ENCODE data around the gene ZBTB20. TPM values are rescaled to one million over a fixed set of nuclear protein-coding genes. Genes with fewer than 3 reads are reported as not detected.

The ZBTB20 gene
- total RNA-seq, 1 donor from 2014 or later, result 21.4 TPM

DNA sequence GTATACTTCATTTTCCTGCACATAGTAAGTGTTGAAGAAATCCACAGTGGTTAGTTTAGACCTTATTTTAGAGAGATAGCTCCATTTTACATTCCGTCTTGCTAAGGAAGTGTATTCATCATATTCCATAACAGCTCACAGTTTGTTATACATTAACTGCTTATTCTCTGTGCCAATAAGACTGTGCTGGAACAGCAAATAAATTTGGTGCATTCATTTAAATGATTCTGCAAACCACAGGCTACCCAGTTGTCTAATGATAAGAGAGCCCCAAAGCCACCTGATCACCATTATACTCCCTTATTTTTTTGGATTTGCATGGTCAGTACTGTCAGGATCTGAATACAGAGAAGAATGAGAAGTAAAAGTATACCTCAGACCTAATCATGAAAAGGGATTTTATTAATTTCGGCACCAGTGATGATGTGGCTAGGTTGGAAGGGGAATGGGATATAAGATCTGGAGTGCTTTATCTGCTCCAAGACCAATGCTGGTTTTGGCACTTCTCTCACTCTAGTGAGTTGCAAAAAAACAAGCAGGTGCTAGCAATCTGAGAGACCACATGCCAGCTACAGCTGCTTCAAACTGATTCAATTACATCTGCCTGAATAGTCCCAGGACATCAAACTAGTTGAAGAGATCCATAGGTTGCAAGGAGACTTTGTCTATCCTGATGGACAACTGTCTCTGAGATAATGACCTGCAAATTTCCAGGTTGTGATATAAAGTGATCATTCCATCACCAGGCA lies 254.8 kb downstream of the ZBTB20 start:
- Mint-ChIP-seq H3K27ac (ENCODE audit: unreplicated experiment) (no peak overlapping the region), H3K9me3 (ENCODE audit: unreplicated experiment) (no peaks in the 10 kb centered on the region), H3K4me1 (ENCODE audit: low read depth, unreplicated experiment) (no peaks in the 10 kb centered on the region), H3K27me3 (ENCODE audit: low read depth, unreplicated experiment) (no peaks in the 10 kb centered on the region), H3K4me3 (ENCODE audit: unreplicated experiment) (no peak overlapping the region), H3K36me3 (ENCODE audit: low read depth, unreplicated experiment) (no peaks in the 10 kb centered on the region)
- no peak for TF ChIP-seq EZH2 (IDR thresholded peaks at IDR 0.05; ENCODE audit: insufficient read depth, low read length)
- TF ChIP-seq, protein P1, sequence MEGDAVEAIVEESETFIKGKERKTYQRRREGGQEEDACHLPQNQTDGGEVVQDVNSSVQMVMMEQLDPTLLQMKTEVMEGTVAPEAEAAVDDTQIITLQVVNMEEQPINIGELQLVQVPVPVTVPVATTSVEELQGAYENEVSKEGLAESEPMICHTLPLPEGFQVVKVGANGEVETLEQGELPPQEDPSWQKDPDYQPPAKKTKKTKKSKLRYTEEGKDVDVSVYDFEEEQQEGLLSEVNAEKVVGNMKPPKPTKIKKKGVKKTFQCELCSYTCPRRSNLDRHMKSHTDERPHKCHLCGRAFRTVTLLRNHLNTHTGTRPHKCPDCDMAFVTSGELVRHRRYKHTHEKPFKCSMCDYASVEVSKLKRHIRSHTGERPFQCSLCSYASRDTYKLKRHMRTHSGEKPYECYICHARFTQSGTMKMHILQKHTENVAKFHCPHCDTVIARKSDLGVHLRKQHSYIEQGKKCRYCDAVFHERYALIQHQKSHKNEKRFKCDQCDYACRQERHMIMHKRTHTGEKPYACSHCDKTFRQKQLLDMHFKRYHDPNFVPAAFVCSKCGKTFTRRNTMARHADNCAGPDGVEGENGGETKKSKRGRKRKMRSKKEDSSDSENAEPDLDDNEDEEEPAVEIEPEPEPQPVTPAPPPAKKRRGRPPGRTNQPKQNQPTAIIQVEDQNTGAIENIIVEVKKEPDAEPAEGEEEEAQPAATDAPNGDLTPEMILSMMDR (IDR thresholded peaks at IDR 0.05; ENCODE audit: insufficient read depth, low read depth, low read length), result no peak
- Histone ChIP-seq H3K4me1 (ENCODE audit: insufficient read depth, low read length) (no peaks in the 10 kb centered on the region), H3K27me3 (ENCODE audit: insufficient read depth, low read length) (no peaks in the 10 kb centered on the region), H3K79me2 (ENCODE audit: insufficient read depth, low read length) (no peaks in the 10 kb centered on the region), H3K9me3 (ENCODE audit: insufficient read depth, low read depth, low read length) (no peaks in the 10 kb centered on the region), H2AFZ (ENCODE audit: low read depth, low read length) (no peak overlapping the region), H3K4me2 (ENCODE audit: low read length) (no peak overlapping the region), H3K27ac (ENCODE audit: low read depth, low read length) (no peak overlapping the region), H3K36me3 (ENCODE audit: insufficient read depth, low read length) (no peaks in the 10 kb centered on the region), H3K4me3 (ENCODE audit: insufficient read depth, low read depth, low read length) (no peak overlapping the region), H4K20me1 (ENCODE audit: insufficient read depth, low read length) (no peaks in the 10 kb centered on the region), H3K9ac (ENCODE audit: low read length) (no peak overlapping the region)
- no peak for FAIRE-seq
- DNase-seq (ENCODE audit: low read depth), result no peak

DNA sequence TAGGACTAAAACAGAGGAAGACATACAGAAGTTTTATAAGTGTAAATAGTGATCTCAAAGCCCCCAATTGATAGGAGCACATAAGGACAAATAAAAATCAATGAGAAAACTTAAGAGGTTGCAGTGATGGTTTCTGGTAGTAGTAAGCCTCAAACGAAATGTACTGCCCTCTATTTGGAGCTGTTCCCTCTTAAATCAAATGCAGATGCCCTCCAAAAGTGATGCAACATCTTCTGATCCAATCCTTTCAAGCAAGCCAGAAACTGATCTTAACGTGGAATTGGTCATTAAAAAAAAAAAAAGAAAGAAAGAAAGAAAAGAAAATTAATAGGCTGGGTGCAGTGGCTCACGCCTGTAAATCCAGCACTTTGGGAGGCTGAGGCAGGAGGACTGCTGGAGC lies 259.3 kb downstream of the ZBTB20 start:
- no peak for TF ChIP-seq EZH2 (IDR thresholded peaks at IDR 0.05; ENCODE audit: insufficient read depth, low read length)
- TF ChIP-seq, protein P1 (IDR thresholded peaks at IDR 0.05; ENCODE audit: insufficient read depth, low read depth, low read length), result no peak
- Mint-ChIP-seq H3K36me3 (ENCODE audit: low read depth, unreplicated experiment) (no peaks in the 10 kb centered on the region), H3K9me3 (ENCODE audit: unreplicated experiment) (no peaks in the 10 kb centered on the region), H3K4me1 (ENCODE audit: low read depth, unreplicated experiment) (no peaks in the 10 kb centered on the region), H3K27me3 (ENCODE audit: low read depth, unreplicated experiment) (no peaks in the 10 kb centered on the region), H3K4me3 (ENCODE audit: unreplicated experiment) (no peak overlapping the region), H3K27ac (ENCODE audit: unreplicated experiment) (no peak overlapping the region)
- Histone ChIP-seq H3K36me3 (ENCODE audit: insufficient read depth, low read length) (no peaks in the 10 kb centered on the region), H3K4me2 (ENCODE audit: low read length) (no peak overlapping the region), H3K4me1 (ENCODE audit: insufficient read depth, low read length) (no peaks in the 10 kb centered on the region), H3K27ac (ENCODE audit: low read depth, low read length) (no peak overlapping the region), H3K9ac (ENCODE audit: low read length) (no peak overlapping the region), H2AFZ (ENCODE audit: low read depth, low read length) (no peak overlapping the region), H3K79me2 (ENCODE audit: insufficient read depth, low read length) (no peaks in the 10 kb centered on the region), H3K9me3 (ENCODE audit: insufficient read depth, low read depth, low read length) (no peaks in the 10 kb centered on the region), H3K27me3 (ENCODE audit: insufficient read depth, low read length) (no peaks in the 10 kb centered on the region), H3K4me3 (ENCODE audit: insufficient read depth, low read depth, low read length) (no peak overlapping the region), H4K20me1 (ENCODE audit: insufficient read depth, low read length) (no peaks in the 10 kb centered on the region)
- FAIRE-seq (no peak), DNase-seq (ENCODE audit: low read depth) (no peak)

DNA sequence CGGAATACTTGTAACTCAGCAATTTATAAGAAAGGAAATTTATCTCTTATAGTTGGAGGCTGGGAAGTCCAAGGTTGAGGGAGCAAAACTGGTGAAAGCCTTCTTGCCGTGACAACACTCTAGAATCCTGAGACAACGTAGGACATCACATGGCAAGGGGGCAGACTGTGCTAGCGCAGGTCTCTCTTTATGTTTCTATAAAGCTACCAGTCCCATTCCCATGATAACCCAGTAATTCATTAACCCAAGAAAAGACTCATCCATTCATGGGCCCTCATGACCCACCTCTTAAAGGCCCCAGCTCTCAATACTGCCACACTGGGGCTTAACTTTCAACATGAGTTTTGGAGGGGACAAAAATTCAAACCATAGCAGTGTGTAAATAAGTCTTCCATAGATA lies 260.2 kb downstream of the ZBTB20 start:
- no peaks in the 10 kb centered on the region for H3K27me3 Mint-ChIP-seq (ENCODE audit: low read depth, unreplicated experiment)
- Histone ChIP-seq H4K20me1 (ENCODE audit: insufficient read depth, low read length) (no peaks in the 10 kb centered on the region), H3K9ac (ENCODE audit: low read length) (no peak overlapping the region), H3K79me2 (ENCODE audit: insufficient read depth, low read length) (no peaks in the 10 kb centered on the region), H3K4me1 (ENCODE audit: insufficient read depth, low read length) (no peaks in the 10 kb centered on the region), H3K36me3 (ENCODE audit: insufficient read depth, low read length) (no peaks in the 10 kb centered on the region), H3K4me2 (ENCODE audit: low read length) (no peak overlapping the region), H3K9me3 (ENCODE audit: insufficient read depth, low read depth, low read length) (no peaks in the 10 kb centered on the region), H3K4me3 (ENCODE audit: insufficient read depth, low read depth, low read length) (no peak overlapping the region), H3K27me3 (ENCODE audit: insufficient read depth, low read length) (no peaks in the 10 kb centered on the region), H3K27ac (ENCODE audit: low read depth, low read length) (no peak overlapping the region), H2AFZ (ENCODE audit: low read depth, low read length) (no peak overlapping the region)
- DNase-seq (ENCODE audit: low read depth) (no peak), FAIRE-seq (no peak)
- H3K9me3 Mint-ChIP-seq (ENCODE audit: unreplicated experiment), result no peaks in the 10 kb centered on the region
- H3K4me1 Mint-ChIP-seq (ENCODE audit: low read depth, unreplicated experiment), result no peaks in the 10 kb centered on the region
- TF ChIP-seq, protein P1 (IDR thresholded peaks at IDR 0.05; ENCODE audit: insufficient read depth, low read depth, low read length), result no peak
- TF ChIP-seq EZH2 (IDR thresholded peaks at IDR 0.05; ENCODE audit: insufficient read depth, low read length), result no peak
- no peak overlapping the region for H3K27ac Mint-ChIP-seq (ENCODE audit: unreplicated experiment)
- H3K4me3 Mint-ChIP-seq (ENCODE audit: unreplicated experiment), result no peak overlapping the region
- no peaks in the 10 kb centered on the region for H3K36me3 Mint-ChIP-seq (ENCODE audit: low read depth, unreplicated experiment)
